ENCODE results near the gene MYCN.
"Not testable (repeated sequence)": the region's sequence is repeated elsewhere in the genome, so short reads cannot be mapped to it uniquely, and the experiment has no call there.

The MYCN gene

DNA sequence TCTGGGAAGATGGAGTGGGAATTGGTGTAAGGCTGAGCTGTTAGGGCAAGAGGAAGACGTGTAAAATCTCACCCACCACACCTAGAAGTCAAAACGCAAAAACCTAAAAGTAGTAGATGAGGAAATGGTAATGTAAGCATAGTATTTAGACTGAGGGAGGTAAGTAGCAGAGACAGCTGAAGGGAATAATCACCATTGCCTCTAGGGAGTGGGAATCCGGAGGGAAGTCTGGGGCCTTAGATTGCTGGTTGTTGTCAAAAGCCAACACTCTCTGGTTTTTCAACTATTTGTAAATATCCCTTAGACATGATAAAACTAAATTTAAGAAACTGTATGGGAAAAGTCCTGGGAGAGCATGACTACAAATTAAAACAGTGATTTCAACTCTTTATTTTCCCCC is 28.7 kb upstream of the MYCN start:
- Histone ChIP-seq H3K27me3 (ENCODE audit: control insufficient read depth, insufficient read depth, low read length) (no peaks in the 10 kb centered on the region), H3K9ac (ENCODE audit: low read length) (no peak overlapping the region), H3K4me3 (ENCODE audit: low read length) (no peak overlapping the region), H3K9me3 (ENCODE audit: control insufficient read depth, low read length) (no peaks in the 10 kb centered on the region), H3K36me3 (ENCODE audit: control insufficient read depth, insufficient read depth, low read length) (no peaks in the 10 kb centered on the region), H3K4me1 (ENCODE audit: control insufficient read depth, insufficient read depth, low read length) (no peaks in the 10 kb centered on the region)

DNA sequence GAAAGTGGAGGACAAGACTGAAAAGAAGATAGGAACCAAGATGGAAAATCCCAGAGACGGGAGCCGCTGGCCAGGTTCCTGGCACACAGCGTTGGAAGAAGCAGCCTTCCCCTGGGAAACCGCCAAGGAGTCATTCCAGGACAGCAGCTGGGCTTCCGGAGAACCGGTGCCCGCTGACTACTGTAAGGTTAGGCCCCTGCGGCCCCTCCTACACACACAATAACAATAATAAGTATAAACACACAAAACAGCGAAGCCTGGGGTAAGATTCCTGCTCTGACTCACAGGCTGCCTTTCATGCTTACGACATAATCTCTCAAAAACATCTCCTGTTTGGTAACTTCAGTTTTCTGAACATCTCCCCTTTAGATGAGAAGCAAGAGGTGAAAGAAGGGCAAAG is 28.1 kb upstream of the MYCN start:
- Histone ChIP-seq H3K9ac (ENCODE audit: low read length) (no peak overlapping the region), H3K36me3 (ENCODE audit: control insufficient read depth, insufficient read depth, low read length) (no peaks in the 10 kb centered on the region), H3K4me1 (ENCODE audit: control insufficient read depth, insufficient read depth, low read length) (no peaks in the 10 kb centered on the region), H3K27me3 (ENCODE audit: control insufficient read depth, insufficient read depth, low read length) (no peaks in the 10 kb centered on the region), H3K9me3 (ENCODE audit: control insufficient read depth, low read length) (no peaks in the 10 kb centered on the region), H3K4me3 (ENCODE audit: low read length) (no peak overlapping the region)

DNA sequence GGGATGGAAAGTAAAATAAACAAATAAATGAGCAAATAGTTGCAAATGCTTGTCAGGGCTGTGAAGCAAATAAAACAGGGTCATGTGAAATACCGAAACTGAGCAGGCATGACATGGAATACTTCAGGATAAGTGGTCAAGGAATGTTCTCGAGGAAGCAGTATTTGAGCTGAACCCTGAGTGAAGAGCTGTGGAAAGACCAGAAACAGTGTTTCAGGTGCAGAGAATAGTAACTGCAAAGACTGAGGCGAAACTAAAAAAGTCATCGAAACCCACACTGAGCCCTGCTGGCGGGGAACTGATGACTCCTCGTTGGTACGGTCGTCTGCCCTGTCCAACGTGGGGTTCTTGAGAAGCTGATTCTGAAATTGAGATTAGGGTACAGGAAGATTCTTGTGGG is 27.2 kb upstream of the MYCN start:
- Histone ChIP-seq H3K9ac (ENCODE audit: low read length) (no peak overlapping the region), H3K27me3 (ENCODE audit: control insufficient read depth, insufficient read depth, low read length) (no peaks in the 10 kb centered on the region), H3K4me1 (ENCODE audit: control insufficient read depth, insufficient read depth, low read length) (no peaks in the 10 kb centered on the region), H3K36me3 (ENCODE audit: control insufficient read depth, insufficient read depth, low read length) (no peaks in the 10 kb centered on the region), H3K9me3 (ENCODE audit: control insufficient read depth, low read length) (no peaks in the 10 kb centered on the region), H3K4me3 (ENCODE audit: low read length) (no peak overlapping the region)

DNA sequence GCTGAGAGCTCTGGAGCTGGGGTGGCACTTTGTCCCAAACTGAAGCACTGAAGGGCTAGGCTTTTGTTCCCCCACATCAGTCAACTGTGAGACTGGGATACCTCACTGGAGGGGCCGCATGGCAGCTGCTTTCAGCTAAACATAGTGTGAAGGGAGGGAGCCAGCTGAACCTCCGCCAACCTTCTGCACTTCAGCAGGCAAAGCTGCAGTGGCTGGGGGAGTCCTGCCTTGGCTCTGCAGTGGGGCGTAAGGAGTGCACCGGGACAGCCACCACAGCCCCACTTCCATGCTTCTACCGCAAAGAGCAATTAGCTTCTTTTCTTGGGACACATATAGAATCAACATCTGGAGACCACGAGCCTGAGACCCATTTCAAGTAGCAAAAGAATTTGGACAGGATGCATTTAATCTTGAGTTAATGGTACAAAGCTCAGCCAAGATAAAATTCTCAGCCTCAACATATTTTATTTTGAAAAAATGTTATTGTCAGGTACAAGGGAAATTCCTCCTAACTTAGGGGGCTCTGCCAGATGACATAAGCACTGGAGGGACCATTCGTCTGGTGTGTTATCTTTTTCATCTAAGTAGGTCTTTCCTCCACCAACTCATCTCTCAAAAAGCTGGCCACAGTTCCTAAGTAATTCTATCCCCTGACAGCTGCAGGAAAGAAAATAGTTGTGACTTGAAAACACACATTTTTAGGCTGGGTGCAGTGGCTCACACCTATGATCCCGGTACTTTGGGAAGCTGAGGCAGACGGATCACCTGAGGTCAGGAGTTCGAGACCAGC is 25.6 kb upstream of the MYCN start:
- H3K9me3 ChIP-seq (ENCODE audit: control insufficient read depth, low read length) = no peaks in the 10 kb centered on the region
- no peak overlapping the region for H3K4me3 ChIP-seq (ENCODE audit: low read length)
- peaks cover 3% of the 10 kb centered on the region for H3K4me1 ChIP-seq (ENCODE audit: control insufficient read depth, insufficient read depth, low read length)
- H3K27me3 ChIP-seq (ENCODE audit: control insufficient read depth, insufficient read depth, low read length) = peaks cover 7% of the 10 kb centered on the region
- H3K9ac ChIP-seq (ENCODE audit: low read length) = no peak overlapping the region
- no peaks in the 10 kb centered on the region for H3K36me3 ChIP-seq (ENCODE audit: control insufficient read depth, insufficient read depth, low read length)

DNA sequence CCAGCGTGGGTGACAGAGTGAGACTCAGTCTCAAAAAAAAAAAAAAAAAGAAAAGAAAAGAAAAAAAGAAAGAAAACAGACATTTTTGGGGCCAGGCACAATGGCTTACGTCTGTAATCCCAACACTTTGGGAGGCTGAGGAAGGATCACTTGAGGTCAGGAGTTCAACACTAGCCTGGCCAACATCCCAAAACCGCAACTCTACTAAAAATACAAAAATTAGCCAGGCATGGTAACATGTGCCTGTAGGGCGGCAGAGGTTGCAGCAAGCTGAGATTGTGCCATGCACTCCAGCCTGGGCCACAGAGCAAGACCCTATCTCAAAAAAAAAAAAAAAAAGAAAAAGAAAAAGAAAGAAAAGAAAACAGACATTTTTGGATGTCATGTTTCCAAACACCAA is 24.8 kb upstream of the MYCN start:
- H3K9ac ChIP-seq (ENCODE audit: low read length); H3K4me3 ChIP-seq (ENCODE audit: low read length); H3K4me1 ChIP-seq (ENCODE audit: control insufficient read depth, insufficient read depth, low read length); H3K27me3 ChIP-seq (ENCODE audit: control insufficient read depth, insufficient read depth, low read length); H3K36me3 ChIP-seq (ENCODE audit: control insufficient read depth, insufficient read depth, low read length); H3K9me3 ChIP-seq (ENCODE audit: control insufficient read depth, low read length): not testable (repeated sequence)

DNA sequence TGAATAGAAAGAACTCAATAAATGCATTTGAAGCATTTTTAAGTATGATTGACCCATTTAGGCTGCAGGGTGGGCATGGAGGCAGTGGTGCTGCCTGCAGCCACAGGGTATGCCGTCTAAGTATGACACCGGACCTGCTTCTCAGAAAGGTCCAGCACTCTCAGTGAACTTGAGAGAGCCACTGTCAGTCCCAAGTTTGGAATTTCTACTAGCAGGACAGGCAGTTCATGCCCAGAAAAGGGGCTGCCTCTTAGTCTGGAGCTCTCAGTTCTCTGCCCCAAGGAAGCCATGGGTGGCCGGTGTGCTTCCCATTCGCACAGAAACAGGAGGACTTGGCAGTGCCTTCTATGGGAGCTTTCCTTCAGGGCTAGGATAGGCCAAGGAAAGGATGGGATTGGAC is 24.0 kb upstream of the MYCN start:
- Histone ChIP-seq H3K9me3 (ENCODE audit: control insufficient read depth, low read length) (no peaks in the 10 kb centered on the region), H3K4me3 (ENCODE audit: low read length) (no peak overlapping the region), H3K36me3 (ENCODE audit: control insufficient read depth, insufficient read depth, low read length) (no peaks in the 10 kb centered on the region), H3K4me1 (ENCODE audit: control insufficient read depth, insufficient read depth, low read length) (peaks cover 7% of the 10 kb centered on the region), H3K9ac (ENCODE audit: low read length) (no peak overlapping the region), H3K27me3 (ENCODE audit: control insufficient read depth, insufficient read depth, low read length) (peaks cover 12% of the 10 kb centered on the region)

DNA sequence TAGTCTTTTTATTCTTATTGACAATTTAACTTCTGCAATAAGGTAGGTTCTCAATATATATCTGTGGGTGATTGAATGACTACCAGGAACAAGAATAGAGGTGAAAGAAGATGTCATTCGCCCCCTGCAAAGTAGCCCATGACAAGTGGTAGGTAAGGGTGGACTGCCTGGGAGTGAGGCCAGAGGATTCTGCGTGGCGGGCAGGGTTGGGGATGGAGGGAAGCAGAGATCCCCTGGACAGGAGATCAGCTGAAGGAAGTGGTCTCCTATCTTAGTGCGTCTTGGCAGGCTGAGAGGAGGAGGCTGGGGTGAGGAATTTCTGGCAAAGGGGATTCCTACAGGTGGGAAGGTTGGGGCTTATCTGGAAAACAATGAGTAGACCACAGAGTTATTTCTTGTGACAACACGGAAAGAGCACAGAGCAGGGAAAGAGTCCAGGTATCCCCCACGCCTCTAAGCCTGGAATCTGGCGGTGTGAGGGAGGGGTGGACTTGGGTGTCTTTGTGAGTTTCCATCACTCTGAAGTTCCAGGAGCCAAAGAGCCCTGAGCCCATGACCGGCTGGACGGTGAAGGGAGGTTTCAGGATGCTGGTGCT is 21.5 kb upstream of the MYCN start:
- Histone ChIP-seq H3K9ac (ENCODE audit: low read length) (no peak overlapping the region), H3K27me3 (ENCODE audit: control insufficient read depth, insufficient read depth, low read length) (peaks cover 12% of the 10 kb centered on the region), H3K9me3 (ENCODE audit: control insufficient read depth, low read length) (no peaks in the 10 kb centered on the region), H3K4me1 (ENCODE audit: control insufficient read depth, insufficient read depth, low read length) (peaks cover 7% of the 10 kb centered on the region), H3K36me3 (ENCODE audit: control insufficient read depth, insufficient read depth, low read length) (no peaks in the 10 kb centered on the region), H3K4me3 (ENCODE audit: low read length) (no peak overlapping the region)

DNA sequence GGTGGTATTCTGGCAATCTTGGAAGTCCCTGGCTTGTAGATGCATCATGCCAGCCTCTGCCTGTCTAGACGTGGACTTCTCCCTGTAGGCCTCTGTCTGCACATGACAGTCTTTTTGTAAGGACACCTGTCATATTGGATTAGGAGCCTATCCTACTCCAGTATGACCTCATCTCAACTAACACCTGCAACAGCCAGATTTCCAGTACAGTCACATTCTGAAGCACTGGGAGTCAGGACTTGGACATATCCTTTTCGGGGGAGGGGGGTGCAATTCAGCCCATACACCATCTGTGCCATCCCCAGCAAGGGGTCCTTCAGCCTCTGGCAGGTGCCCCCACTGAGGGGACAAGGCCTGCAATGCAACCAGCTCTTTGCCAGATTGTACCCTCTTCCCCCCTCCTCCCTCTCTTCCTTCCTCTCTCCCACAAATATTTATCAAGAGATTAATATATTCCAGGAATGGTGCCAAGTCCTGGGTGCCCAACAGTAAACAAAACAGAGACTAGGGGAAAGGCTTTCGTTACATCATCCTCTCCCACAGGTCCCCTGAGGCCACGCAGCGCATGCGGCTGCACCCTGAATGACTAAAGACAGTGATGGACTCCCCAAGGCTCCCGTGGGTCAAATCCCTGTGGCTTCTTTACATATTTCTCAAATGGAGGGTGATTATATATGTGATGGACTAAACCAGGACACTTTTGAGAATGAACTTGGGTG is 20.5 kb upstream of the MYCN start:
- Histone ChIP-seq H3K27me3 (ENCODE audit: control insufficient read depth, insufficient read depth, low read length) (peaks cover 12% of the 10 kb centered on the region), H3K9ac (ENCODE audit: low read length) (no peak overlapping the region), H3K36me3 (ENCODE audit: control insufficient read depth, insufficient read depth, low read length) (no peaks in the 10 kb centered on the region), H3K4me3 (ENCODE audit: low read length) (no peak overlapping the region), H3K9me3 (ENCODE audit: control insufficient read depth, low read length) (no peaks in the 10 kb centered on the region), H3K4me1 (ENCODE audit: control insufficient read depth, insufficient read depth, low read length) (peaks cover 7% of the 10 kb centered on the region)

DNA sequence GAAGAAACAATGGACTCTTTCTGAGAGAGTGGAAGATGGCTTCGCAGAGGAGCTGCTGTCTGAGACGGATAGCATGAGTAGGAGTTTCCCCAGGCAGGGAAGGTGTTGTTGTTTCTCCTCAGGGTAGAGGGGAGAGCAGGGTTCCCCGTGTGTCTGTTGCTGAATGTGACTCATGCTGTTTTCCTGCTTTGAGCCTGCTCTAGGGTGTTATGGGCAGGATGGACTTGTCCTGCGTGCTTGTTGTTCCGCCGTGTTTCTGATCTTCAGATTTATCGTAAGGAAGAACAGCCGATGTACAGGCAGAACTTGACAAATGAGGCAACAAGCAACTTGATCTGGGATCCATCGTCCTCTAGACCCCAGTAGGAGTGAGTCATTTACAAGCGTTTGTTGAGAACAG is 19.7 kb upstream of the MYCN start:
- Histone ChIP-seq H3K4me1 (ENCODE audit: control insufficient read depth, insufficient read depth, low read length) (peaks cover 7% of the 10 kb centered on the region), H3K9me3 (ENCODE audit: control insufficient read depth, low read length) (no peaks in the 10 kb centered on the region), H3K9ac (ENCODE audit: low read length) (no peak overlapping the region), H3K4me3 (ENCODE audit: low read length) (no peak overlapping the region), H3K27me3 (ENCODE audit: control insufficient read depth, insufficient read depth, low read length) (peaks cover 12% of the 10 kb centered on the region), H3K36me3 (ENCODE audit: control insufficient read depth, insufficient read depth, low read length) (no peaks in the 10 kb centered on the region)

DNA sequence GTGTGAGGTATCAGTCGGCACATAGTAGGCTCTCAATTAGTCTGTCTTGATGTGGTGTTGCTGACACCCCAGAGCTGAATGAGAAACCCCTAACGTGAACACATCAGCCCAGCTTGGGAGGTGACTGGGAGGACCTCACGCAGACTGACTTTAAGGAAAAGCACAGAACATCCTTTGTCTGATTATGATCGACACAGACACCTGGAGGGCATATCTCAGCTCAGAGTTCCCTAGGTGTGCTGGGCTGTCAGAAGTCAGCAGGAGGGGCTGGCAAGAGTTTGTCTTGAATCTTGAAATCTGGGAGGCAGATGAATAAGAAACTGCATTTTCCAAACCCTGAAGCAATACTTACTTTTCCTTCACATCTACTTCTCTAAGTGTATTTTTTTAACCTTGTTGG is 16.8 kb upstream of the MYCN start:
- no peak overlapping the region for H3K9ac ChIP-seq (ENCODE audit: low read length)
- no peaks in the 10 kb centered on the region for H3K36me3 ChIP-seq (ENCODE audit: control insufficient read depth, insufficient read depth, low read length)
- no peak overlapping the region for H3K4me3 ChIP-seq (ENCODE audit: low read length)
- H3K27me3 ChIP-seq (ENCODE audit: control insufficient read depth, insufficient read depth, low read length) = peaks cover 16% of the 10 kb centered on the region
- peaks cover 7% of the 10 kb centered on the region for H3K4me1 ChIP-seq (ENCODE audit: control insufficient read depth, insufficient read depth, low read length)
- H3K9me3 ChIP-seq (ENCODE audit: control insufficient read depth, low read length) = no peaks in the 10 kb centered on the region

DNA sequence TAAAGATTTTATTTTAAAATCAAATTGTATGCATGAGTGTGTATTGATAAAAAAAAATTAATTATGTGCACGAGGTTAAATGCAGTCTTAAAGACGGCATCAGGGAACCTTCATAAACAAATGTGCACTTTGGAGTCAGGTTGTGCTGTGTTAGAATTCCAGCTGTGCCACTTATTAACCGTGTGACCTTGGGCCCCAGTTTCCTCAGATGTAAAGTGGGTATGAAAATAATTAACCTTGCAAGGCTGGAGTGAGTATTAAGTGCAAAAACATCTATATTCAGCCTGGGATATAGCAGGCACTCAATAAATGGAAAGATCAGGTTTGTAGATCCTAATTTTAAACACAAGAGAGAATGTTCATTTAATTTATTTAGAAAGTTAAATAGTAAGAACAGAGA is 14.5 kb upstream of the MYCN start:
- no peaks in the 10 kb centered on the region for H3K4me1 ChIP-seq (ENCODE audit: control insufficient read depth, insufficient read depth, low read length)
- H3K9ac ChIP-seq (ENCODE audit: low read length) = no peak overlapping the region
- H3K36me3 ChIP-seq (ENCODE audit: control insufficient read depth, insufficient read depth, low read length) = no peaks in the 10 kb centered on the region
- no peak overlapping the region for H3K4me3 ChIP-seq (ENCODE audit: low read length)
- no peaks in the 10 kb centered on the region for H3K9me3 ChIP-seq (ENCODE audit: control insufficient read depth, low read length)
- peaks cover 9% of the 10 kb centered on the region for H3K27me3 ChIP-seq (ENCODE audit: control insufficient read depth, insufficient read depth, low read length)

DNA sequence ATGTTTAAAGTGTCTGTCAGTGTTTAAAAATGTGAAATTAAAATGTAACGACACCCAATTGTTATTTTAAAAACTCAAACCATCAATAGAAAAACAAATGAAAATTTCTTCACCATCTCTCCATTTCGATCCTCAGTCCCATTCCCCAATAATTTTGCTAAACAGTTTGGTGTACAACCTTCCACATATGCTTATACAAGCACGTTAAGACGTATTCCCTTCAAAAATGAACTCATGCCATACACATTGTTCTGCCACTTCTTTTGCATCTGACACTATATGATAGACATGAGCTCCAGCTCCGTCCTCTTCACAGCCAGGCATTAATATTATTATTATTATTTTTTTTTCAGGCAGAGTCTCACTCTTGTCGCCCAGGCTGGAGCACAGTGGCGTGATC is 14.1 kb upstream of the MYCN start:
- no peaks in the 10 kb centered on the region for H3K9me3 ChIP-seq (ENCODE audit: control insufficient read depth, low read length)
- no peak overlapping the region for H3K4me3 ChIP-seq (ENCODE audit: low read length)
- H3K27me3 ChIP-seq (ENCODE audit: control insufficient read depth, insufficient read depth, low read length) = peaks cover 5% of the 10 kb centered on the region
- no peaks in the 10 kb centered on the region for H3K4me1 ChIP-seq (ENCODE audit: control insufficient read depth, insufficient read depth, low read length)
- H3K9ac ChIP-seq (ENCODE audit: low read length) = no peak overlapping the region
- H3K36me3 ChIP-seq (ENCODE audit: control insufficient read depth, insufficient read depth, low read length) = no peaks in the 10 kb centered on the region

All from mucosa of stomach (tissue), 1 donor.